ENCODE measurements around the gene NARF. TPM values are rescaled to one million over a fixed set of nuclear protein-coding genes. Genes with fewer than 3 reads are reported as not detected.

NARF gene
- total and polyA plus RNA-seq, 2 experiments from 2014 or later: 66.1 to 67.1 TPM

GRCh38 chr17:82444284-82444893 lies 14.2 kb upstream of the NARF start:
- Mint-ChIP-seq H3K9me3 (no peaks in the 10 kb centered on the region), H3K27me3 (ENCODE audit: insufficient read depth, low read depth, poor library complexity) (peaks cover 16% of the 10 kb centered on the region), H3K27ac (no peak overlapping the region), H3K4me3 (no peak overlapping the region), H3K4me1 (peaks cover 19% of the 10 kb centered on the region), H3K36me3 (ENCODE audit: low read depth) (peaks cover 17% of the 10 kb centered on the region)
- peaks cover 11% of the 10 kb centered on the region for H3K4me1 ChIP-seq (ENCODE audit: insufficient read depth)
- H4K20me1 ChIP-seq (replicated peaks; ENCODE audit: insufficient read depth): no peaks in the 10 kb centered on the region; the same call in 1 of the 2 replicates
- no peak overlapping the region for H3K4me2 ChIP-seq
- no peaks in the 10 kb centered on the region for H3K79me2 ChIP-seq (replicated peaks; ENCODE audit: insufficient read depth)
- H2AFZ ChIP-seq: no peak overlapping the region
- no peak overlapping the region for H3K4me3 ChIP-seq
- H3K27me3 ChIP-seq (ENCODE audit: insufficient read depth): no peaks in the 10 kb centered on the region
- no peaks in the 10 kb centered on the region for H3K36me3 ChIP-seq (ENCODE audit: insufficient read depth)
- H3K27ac ChIP-seq (ENCODE audit: low read depth): no peak overlapping the region
- no peaks in the 10 kb centered on the region for H3K9me2 ChIP-seq (ENCODE audit: insufficient read depth)
- TF ChIP-seq POLR2AphosphoS5 (IDR thresholded peaks at IDR 0.05; ENCODE audit: low read depth): no peak
- no peak for TF ChIP-seq STAT1 (IDR thresholded peaks at IDR 0.05; ENCODE audit: unreplicated experiment)
- TF ChIP-seq, protein P1, sequence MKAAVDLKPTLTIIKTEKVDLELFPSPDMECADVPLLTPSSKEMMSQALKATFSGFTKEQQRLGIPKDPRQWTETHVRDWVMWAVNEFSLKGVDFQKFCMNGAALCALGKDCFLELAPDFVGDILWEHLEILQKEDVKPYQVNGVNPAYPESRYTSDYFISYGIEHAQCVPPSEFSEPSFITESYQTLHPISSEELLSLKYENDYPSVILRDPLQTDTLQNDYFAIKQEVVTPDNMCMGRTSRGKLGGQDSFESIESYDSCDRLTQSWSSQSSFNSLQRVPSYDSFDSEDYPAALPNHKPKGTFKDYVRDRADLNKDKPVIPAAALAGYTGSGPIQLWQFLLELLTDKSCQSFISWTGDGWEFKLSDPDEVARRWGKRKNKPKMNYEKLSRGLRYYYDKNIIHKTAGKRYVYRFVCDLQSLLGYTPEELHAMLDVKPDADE (IDR thresholded peaks at IDR 0.05): no peak
- no peak for TF ChIP-seq JUNB (IDR thresholded peaks at IDR 0.05; ENCODE audit: unreplicated experiment)
- TF ChIP-seq, protein P2, sequence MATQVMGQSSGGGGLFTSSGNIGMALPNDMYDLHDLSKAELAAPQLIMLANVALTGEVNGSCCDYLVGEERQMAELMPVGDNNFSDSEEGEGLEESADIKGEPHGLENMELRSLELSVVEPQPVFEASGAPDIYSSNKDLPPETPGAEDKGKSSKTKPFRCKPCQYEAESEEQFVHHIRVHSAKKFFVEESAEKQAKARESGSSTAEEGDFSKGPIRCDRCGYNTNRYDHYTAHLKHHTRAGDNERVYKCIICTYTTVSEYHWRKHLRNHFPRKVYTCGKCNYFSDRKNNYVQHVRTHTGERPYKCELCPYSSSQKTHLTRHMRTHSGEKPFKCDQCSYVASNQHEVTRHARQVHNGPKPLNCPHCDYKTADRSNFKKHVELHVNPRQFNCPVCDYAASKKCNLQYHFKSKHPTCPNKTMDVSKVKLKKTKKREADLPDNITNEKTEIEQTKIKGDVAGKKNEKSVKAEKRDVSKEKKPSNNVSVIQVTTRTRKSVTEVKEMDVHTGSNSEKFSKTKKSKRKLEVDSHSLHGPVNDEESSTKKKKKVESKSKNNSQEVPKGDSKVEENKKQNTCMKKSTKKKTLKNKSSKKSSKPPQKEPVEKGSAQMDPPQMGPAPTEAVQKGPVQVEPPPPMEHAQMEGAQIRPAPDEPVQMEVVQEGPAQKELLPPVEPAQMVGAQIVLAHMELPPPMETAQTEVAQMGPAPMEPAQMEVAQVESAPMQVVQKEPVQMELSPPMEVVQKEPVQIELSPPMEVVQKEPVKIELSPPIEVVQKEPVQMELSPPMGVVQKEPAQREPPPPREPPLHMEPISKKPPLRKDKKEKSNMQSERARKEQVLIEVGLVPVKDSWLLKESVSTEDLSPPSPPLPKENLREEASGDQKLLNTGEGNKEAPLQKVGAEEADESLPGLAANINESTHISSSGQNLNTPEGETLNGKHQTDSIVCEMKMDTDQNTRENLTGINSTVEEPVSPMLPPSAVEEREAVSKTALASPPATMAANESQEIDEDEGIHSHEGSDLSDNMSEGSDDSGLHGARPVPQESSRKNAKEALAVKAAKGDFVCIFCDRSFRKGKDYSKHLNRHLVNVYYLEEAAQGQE (IDR thresholded peaks at IDR 0.05; ENCODE audit: unreplicated experiment): no peak
- no peak for TF ChIP-seq CREB1 (CRISPR knock-in tag; IDR thresholded peaks at IDR 0.05; ENCODE audit: low read depth)
- no peak for TF ChIP-seq ZNF462 (CRISPR knock-in tag; IDR thresholded peaks at IDR 0.05)
- no peak for TF ChIP-seq EZH2phosphoT487 (IDR thresholded peaks at IDR 0.05; ENCODE audit: unreplicated experiment)
- no peak for TF ChIP-seq ZNF331 (CRISPR knock-in tag; IDR thresholded peaks at IDR 0.05; ENCODE audit: low read depth)
- no peak for TF ChIP-seq ZNF114 (CRISPR knock-in tag; IDR thresholded peaks at IDR 0.05)
- DNase-seq (ENCODE audit: low spot score) (no peak), ATAC-seq (no peak)
- peaks cover 3% of the 10 kb centered on the region; the same call in 1 of the 2 replicates for H3F3A ChIP-seq (replicated peaks; ENCODE audit: low read depth)
